ENCODE data around the gene NTSR1.

DNA sequence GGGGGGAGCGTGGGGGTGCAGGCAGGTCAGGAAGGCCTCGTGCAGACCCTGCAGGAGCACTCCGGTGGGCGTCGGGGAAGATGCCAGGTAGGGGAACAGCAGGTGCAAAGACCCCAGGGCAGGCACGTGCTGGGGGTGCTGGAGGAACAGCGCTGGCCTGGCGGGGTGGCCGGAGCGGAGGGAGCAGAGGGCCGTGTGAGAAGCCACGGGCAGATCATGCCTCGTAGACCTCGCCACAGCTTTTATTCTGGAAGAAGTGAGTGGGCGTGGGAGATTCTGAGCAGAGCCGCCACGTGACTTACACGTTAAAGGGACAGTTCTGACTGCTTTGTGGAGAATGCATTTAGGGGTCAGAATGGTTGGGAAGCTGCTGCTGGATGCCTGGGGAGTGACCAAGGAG, 9.3 kb downstream of the NTSR1 start:
- TF ChIP-seq, protein P1, sequence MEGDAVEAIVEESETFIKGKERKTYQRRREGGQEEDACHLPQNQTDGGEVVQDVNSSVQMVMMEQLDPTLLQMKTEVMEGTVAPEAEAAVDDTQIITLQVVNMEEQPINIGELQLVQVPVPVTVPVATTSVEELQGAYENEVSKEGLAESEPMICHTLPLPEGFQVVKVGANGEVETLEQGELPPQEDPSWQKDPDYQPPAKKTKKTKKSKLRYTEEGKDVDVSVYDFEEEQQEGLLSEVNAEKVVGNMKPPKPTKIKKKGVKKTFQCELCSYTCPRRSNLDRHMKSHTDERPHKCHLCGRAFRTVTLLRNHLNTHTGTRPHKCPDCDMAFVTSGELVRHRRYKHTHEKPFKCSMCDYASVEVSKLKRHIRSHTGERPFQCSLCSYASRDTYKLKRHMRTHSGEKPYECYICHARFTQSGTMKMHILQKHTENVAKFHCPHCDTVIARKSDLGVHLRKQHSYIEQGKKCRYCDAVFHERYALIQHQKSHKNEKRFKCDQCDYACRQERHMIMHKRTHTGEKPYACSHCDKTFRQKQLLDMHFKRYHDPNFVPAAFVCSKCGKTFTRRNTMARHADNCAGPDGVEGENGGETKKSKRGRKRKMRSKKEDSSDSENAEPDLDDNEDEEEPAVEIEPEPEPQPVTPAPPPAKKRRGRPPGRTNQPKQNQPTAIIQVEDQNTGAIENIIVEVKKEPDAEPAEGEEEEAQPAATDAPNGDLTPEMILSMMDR (conservative IDR thresholded peaks at IDR 0.05; ENCODE audit: low read depth, low read length) = no peak
- TF ChIP-seq EZH2 (IDR thresholded peaks at IDR 0.05; ENCODE audit: borderline replicate concordance, low read depth, low read length, poor library complexity, severe bottlenecking) = no peak
